ENCODE measurements around the gene NRXN3.

Gene NRXN3

DNA sequence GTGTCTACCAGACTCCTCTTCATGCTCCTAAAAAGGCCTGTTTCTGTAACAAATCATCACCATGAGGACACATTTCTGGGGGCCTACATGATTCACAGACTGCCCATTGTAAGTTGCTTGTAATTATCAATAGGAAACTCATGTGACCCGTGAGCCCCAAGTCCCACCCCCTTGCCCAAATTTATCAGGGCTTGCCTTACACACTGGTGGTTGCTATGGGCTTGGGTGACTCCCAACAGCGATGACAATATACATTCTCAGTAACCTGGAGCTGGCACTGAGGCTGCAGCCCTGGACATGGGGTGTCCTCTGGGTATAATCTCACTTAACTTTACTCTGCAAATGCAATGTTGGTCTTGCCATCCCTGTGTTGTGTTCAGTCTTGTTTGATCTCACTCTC, 149.2 kb downstream of the NRXN3 start:
- ChIA-PET POLR2A (no interaction called here), CTCF (interaction anchor here (0.7 kb wide), 1 partner anchor 489 kb away, joined by 4 read pairs; no protein-coding TSS in a partner anchor)
- Histone ChIP-seq H3K27ac (ENCODE audit: extremely low read depth, low read depth, low read length) (no peak overlapping the region), H3K4me1 (ENCODE audit: control insufficient read depth, insufficient read depth, low read length) (no peaks in the 10 kb centered on the region), H3K9me3 (ENCODE audit: control insufficient read depth, insufficient read depth, low read depth, low read length) (no peaks in the 10 kb centered on the region), H3K36me3 (ENCODE audit: control insufficient read depth in 2 of 2, insufficient read depth in 1 of 2, low read length in 2 of 2) (no peaks in the 10 kb centered on the region), H3K4me3 (ENCODE audit: low read depth, low read length) (no peak overlapping the region)
- TF ChIP-seq ZNF394 (tag by site-specific recombination; IDR thresholded peaks at IDR 0.05; ENCODE audit: borderline replicate concordance) (no peak), ZNF561 (tag by site-specific recombination; IDR thresholded peaks at IDR 0.05; ENCODE audit: borderline replicate concordance) (no peak), TSHZ1 (tag by site-specific recombination; IDR thresholded peaks at IDR 0.05; ENCODE audit: borderline replicate concordance) (no peak), YY2 (tag by site-specific recombination; IDR thresholded peaks at IDR 0.05) (no peak), ZNF221 (tag by site-specific recombination; IDR thresholded peaks at IDR 0.05; ENCODE audit: borderline replicate concordance) (no peak), ZNF16 (tag by site-specific recombination; IDR thresholded peaks at IDR 0.05; ENCODE audit: low read depth) (no peak), ZNF843 (tag by site-specific recombination; IDR thresholded peaks at IDR 0.05) (no peak), ZSCAN23 (tag by site-specific recombination; IDR thresholded peaks at IDR 0.05) (no peak), KLF1 (tag by site-specific recombination; IDR thresholded peaks at IDR 0.05) (no peak), ZNF112 (tag by site-specific recombination; IDR thresholded peaks at IDR 0.05) (no peak), RBAK (tag by site-specific recombination; IDR thresholded peaks at IDR 0.05) (no peak)

GRCh38 chr14:78319887-78320635, 149.9 kb downstream of the NRXN3 start:
- ChIA-PET POLR2A (no interaction called here), CTCF (interaction anchor here (0.7 kb wide), 1 partner anchor 489 kb away, joined by 4 read pairs; no protein-coding TSS in a partner anchor)
- no peaks in the 10 kb centered on the region for H3K9me3 ChIP-seq (ENCODE audit: control insufficient read depth, insufficient read depth, low read depth, low read length)
- H3K27ac ChIP-seq (ENCODE audit: extremely low read depth, low read depth, low read length), result no peak overlapping the region
- TF ChIP-seq ZNF654 (tag by site-specific recombination; IDR thresholded peaks at IDR 0.05; ENCODE audit: low read depth) (no peak), ZNF76 (tag by site-specific recombination; IDR thresholded peaks at IDR 0.05; ENCODE audit: borderline replicate concordance, low read depth) (no peak), ZFP37 (tag by site-specific recombination; IDR thresholded peaks at IDR 0.05) (no peak), ZNF426 (tag by site-specific recombination; IDR thresholded peaks at IDR 0.05) (no peak), ZNF366 (tag by site-specific recombination; conservative IDR thresholded peaks at IDR 0.05) (no peak), ZNF416 (tag by site-specific recombination; IDR thresholded peaks at IDR 0.05) (no peak), REPIN1 (tag by site-specific recombination; IDR thresholded peaks at IDR 0.05; ENCODE audit: low read depth) (no peak)
- TF ChIP-seq, protein P1, sequence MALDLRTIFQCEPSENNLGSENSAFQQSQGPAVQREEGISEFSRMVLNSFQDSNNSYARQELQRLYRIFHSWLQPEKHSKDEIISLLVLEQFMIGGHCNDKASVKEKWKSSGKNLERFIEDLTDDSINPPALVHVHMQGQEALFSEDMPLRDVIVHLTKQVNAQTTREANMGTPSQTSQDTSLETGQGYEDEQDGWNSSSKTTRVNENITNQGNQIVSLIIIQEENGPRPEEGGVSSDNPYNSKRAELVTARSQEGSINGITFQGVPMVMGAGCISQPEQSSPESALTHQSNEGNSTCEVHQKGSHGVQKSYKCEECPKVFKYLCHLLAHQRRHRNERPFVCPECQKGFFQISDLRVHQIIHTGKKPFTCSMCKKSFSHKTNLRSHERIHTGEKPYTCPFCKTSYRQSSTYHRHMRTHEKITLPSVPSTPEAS (tag by site-specific recombination; IDR thresholded peaks at IDR 0.05), result no peak
- H3K4me1 ChIP-seq (ENCODE audit: control insufficient read depth, insufficient read depth, low read length), result no peaks in the 10 kb centered on the region
- no peaks in the 10 kb centered on the region for H3K36me3 ChIP-seq (ENCODE audit: control insufficient read depth in 2 of 2, insufficient read depth in 1 of 2, low read length in 2 of 2)
- H3K4me3 ChIP-seq (ENCODE audit: low read depth, low read length), result no peak overlapping the region
